HL-60 (cell line): Measurements from ENCODE around the gene OR52M1.

Experiments
- GABPA ChIP-seq: IDR thresholded peaks from 2 replicates; pipeline ENCODE4 v1.6.1; 2012; ENCODE audit warnings: low read depth
- POLR2AphosphoS5 ChIP-seq: IDR thresholded peaks from 2 replicates; pipeline ENCODE4 v1.6.1; 2012; ENCODE audit warnings: low read depth
- SPI1 ChIP-seq: IDR thresholded peaks from 2 replicates; pipeline ENCODE4 v1.6.1; 2012; ENCODE audit warnings: low read depth, mild to moderate bottlenecking, borderline replicate concordance
- TF ChIP-seq, protein P1 (sequence below): IDR thresholded peaks from one replicate; pipeline ENCODE4 v1.5.1; 2011; ENCODE audit warnings: low read length, control low read depth, inconsistent platforms; ENCODE audit not compliant: insufficient read depth
- TF ChIP-seq, protein P2 (sequence below): IDR thresholded peaks from 2 replicates; pipeline ENCODE4 v1.6.1; 2012; ENCODE audit warnings: low read depth; ENCODE audit not compliant: insufficient replicate concordance

DNA sequence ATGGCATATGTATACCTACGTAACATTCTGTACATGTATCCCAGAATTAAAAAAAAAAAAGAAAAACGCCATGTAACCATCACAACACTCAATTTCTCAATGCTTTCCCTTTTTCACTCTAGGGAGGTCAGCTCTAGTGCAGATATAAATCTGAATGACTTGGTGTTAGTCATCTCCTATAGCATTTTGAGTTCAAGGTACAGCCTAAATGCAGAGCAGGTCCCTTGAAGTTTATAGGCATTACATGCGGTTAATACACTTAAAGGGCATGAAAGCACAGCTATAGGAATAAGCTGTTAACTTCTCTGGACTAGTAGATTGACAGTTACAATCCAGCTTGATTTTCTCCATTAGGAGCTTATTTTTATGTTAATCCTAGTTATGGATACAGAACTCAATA lies 20.4 kb downstream of the OR52M1 start:
- TF ChIP-seq, protein P1, sequence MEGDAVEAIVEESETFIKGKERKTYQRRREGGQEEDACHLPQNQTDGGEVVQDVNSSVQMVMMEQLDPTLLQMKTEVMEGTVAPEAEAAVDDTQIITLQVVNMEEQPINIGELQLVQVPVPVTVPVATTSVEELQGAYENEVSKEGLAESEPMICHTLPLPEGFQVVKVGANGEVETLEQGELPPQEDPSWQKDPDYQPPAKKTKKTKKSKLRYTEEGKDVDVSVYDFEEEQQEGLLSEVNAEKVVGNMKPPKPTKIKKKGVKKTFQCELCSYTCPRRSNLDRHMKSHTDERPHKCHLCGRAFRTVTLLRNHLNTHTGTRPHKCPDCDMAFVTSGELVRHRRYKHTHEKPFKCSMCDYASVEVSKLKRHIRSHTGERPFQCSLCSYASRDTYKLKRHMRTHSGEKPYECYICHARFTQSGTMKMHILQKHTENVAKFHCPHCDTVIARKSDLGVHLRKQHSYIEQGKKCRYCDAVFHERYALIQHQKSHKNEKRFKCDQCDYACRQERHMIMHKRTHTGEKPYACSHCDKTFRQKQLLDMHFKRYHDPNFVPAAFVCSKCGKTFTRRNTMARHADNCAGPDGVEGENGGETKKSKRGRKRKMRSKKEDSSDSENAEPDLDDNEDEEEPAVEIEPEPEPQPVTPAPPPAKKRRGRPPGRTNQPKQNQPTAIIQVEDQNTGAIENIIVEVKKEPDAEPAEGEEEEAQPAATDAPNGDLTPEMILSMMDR = no peak
- TF ChIP-seq GABPA (no peak), POLR2AphosphoS5 (no peak), SPI1 (no peak)
- TF ChIP-seq, protein P2, sequence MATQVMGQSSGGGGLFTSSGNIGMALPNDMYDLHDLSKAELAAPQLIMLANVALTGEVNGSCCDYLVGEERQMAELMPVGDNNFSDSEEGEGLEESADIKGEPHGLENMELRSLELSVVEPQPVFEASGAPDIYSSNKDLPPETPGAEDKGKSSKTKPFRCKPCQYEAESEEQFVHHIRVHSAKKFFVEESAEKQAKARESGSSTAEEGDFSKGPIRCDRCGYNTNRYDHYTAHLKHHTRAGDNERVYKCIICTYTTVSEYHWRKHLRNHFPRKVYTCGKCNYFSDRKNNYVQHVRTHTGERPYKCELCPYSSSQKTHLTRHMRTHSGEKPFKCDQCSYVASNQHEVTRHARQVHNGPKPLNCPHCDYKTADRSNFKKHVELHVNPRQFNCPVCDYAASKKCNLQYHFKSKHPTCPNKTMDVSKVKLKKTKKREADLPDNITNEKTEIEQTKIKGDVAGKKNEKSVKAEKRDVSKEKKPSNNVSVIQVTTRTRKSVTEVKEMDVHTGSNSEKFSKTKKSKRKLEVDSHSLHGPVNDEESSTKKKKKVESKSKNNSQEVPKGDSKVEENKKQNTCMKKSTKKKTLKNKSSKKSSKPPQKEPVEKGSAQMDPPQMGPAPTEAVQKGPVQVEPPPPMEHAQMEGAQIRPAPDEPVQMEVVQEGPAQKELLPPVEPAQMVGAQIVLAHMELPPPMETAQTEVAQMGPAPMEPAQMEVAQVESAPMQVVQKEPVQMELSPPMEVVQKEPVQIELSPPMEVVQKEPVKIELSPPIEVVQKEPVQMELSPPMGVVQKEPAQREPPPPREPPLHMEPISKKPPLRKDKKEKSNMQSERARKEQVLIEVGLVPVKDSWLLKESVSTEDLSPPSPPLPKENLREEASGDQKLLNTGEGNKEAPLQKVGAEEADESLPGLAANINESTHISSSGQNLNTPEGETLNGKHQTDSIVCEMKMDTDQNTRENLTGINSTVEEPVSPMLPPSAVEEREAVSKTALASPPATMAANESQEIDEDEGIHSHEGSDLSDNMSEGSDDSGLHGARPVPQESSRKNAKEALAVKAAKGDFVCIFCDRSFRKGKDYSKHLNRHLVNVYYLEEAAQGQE = no peak
